HepG2 (cell line): ENCODE data around the gene S100A16. TPM values are rescaled to one million over a fixed set of nuclear protein-coding genes. Genes with fewer than 3 reads are reported as not detected.

Source experiments
- AFF4 ChIP-seq: sonication (generic); formaldehyde crosslinking; IDR thresholded peaks from 2 replicates; pipeline ENCODE4 v1.4.0; 2020; ENCODE audit warnings: missing genetic modification reagents
- DMAP1 ChIP-seq: IDR thresholded peaks from 2 replicates; pipeline ENCODE4 v1.6.1; 2016
- FOXP1 ChIP-seq, 2 experiments: fragments of 450-650 bp in 1 of 2; IDR thresholded peaks; 2 replicates each; pipeline ENCODE4 v1.6.1; 2017 to 2018; ENCODE audit warnings: antibody characterized with exemption in 1 of 2
- HOXA7 ChIP-seq: sonication (generic); formaldehyde crosslinking; IDR thresholded peaks from 2 replicates; pipeline ENCODE4 v1.8.1; 2022; ENCODE audit warnings: mild to moderate bottlenecking, missing genetic modification reagents, moderate library complexity
- KDM6A ChIP-seq: IDR thresholded peaks from 2 replicates; pipeline ENCODE4 v1.6.1; 2016; ENCODE audit warnings: low read depth
- NKX3-1 ChIP-seq: sonication (generic); formaldehyde crosslinking; IDR thresholded peaks from 2 replicates; pipeline ENCODE4 v1.5.0; 2020; ENCODE audit warnings: missing genetic modification reagents
- RBFOX2 ChIP-seq: fragments of 200-400 bp; formaldehyde crosslinking; IDR thresholded peaks from 2 replicates; pipeline ENCODE4 v1.6.1; 2017; ENCODE audit warnings: low read depth, mild to moderate bottlenecking, low read length
- REXO4 ChIP-seq: sonication (generic); formaldehyde crosslinking; IDR thresholded peaks from 2 replicates; pipeline ENCODE4 v1.8.0; 2022; ENCODE audit warnings: missing genetic modification reagents, mild to moderate bottlenecking, borderline replicate concordance
- RORA ChIP-seq: sonication (generic); formaldehyde crosslinking; IDR thresholded peaks from 2 replicates; pipeline ENCODE4 v1.5.0; 2020; ENCODE audit warnings: mild to moderate bottlenecking, missing genetic modification reagents, moderate library complexity
- SP2 ChIP-seq: sonication (generic); formaldehyde crosslinking; IDR thresholded peaks from 2 replicates; pipeline ENCODE4 v1.5.1; 2020; ENCODE audit warnings: mild to moderate bottlenecking, missing genetic modification reagents
- SRSF1 ChIP-seq: fragments of 200-400 bp; formaldehyde crosslinking; optimal IDR thresholded peaks from 2 replicates; pipeline ENCODE3; 2017; ENCODE audit warnings: mild to moderate bottlenecking, low read depth, low read length, moderate library complexity
- U2AF2 ChIP-seq: fragments of 200-400 bp; formaldehyde crosslinking; IDR thresholded peaks from 2 replicates; pipeline ENCODE4 v1.6.1; 2017; ENCODE audit warnings: low read depth, mild to moderate bottlenecking, low read length
- WIZ ChIP-seq: sonication (generic); formaldehyde crosslinking; IDR thresholded peaks from 2 replicates; pipeline ENCODE4 v1.5.1; 2020; ENCODE audit warnings: mild to moderate bottlenecking, missing genetic modification reagents
- ZBTB49 ChIP-seq: sonication (generic); formaldehyde crosslinking; IDR thresholded peaks from 2 replicates; pipeline ENCODE4 v1.4.0; 2020; ENCODE audit warnings: missing genetic modification reagents, borderline replicate concordance
- ZNF30 ChIP-seq: sonication (generic); formaldehyde crosslinking; IDR thresholded peaks from 2 replicates; pipeline ENCODE4 v1.5.0; 2020; ENCODE audit warnings: mild to moderate bottlenecking, missing genetic modification reagents
- ZNF331 ChIP-seq: sonication (generic); formaldehyde crosslinking; IDR thresholded peaks from 2 replicates; pipeline ENCODE4 v1.4.0; 2020; ENCODE audit warnings: missing genetic modification reagents
- ZNF549 ChIP-seq: sonication (generic); formaldehyde crosslinking; IDR thresholded peaks from 2 replicates; pipeline ENCODE4 v1.5.0; 2020; ENCODE audit warnings: missing genetic modification reagents
- ZNF772 ChIP-seq: sonication (generic); formaldehyde crosslinking; IDR thresholded peaks from 2 replicates; pipeline ENCODE4 v1.5.0; 2020; ENCODE audit warnings: mild to moderate bottlenecking, missing genetic modification reagents
- polyA plus RNA-seq, 8 experiments: library from polyadenylated mRNA; depleted of rRNA in 3 of 8; stranded (reverse) in 7 of 8; unstranded in 1 of 8; fragments of >200 nt; fragmentation: Illumina TruSeq in 4 of 8; extraction: Trizol in 4 of 8; gene quantifications; 2 replicates each; pipeline versions ENCODE4 v1.2.1 to v1.2.3, GENCODE V29; 2011 to 2016; ENCODE audit warnings: low read depth in 4 of 8, missing spikeins in 1 of 8, mixed read lengths in 1 of 8; ENCODE audit not compliant: insufficient read depth in 1 of 8
- total RNA-seq, 5 experiments: library from RNA; depleted of rRNA; stranded (reverse); fragments of >200 nt; fragmentation: Illumina TruSeq; extraction: Trizol; gene quantifications; 2 replicates each; pipeline ENCODE4 v1.2.3, GENCODE V29; 2016; ENCODE audit warnings: low read depth in 1 of 5
- TF ChIP-seq, protein P1 (sequence below): sonication (generic); formaldehyde crosslinking; conservative IDR thresholded peaks from 2 replicates; pipeline ENCODE4 v1.4.0; 2020; ENCODE audit warnings: missing genetic modification reagents
- TF ChIP-seq, protein P2 (sequence below): sonication (generic); formaldehyde crosslinking; IDR thresholded peaks from 2 replicates; pipeline ENCODE4 v1.4.0; 2020; ENCODE audit warnings: mild to moderate bottlenecking, missing genetic modification reagents

S100A16 gene
- total and polyA plus RNA-seq, 2 of the 13 experiments (the other 11 are each of a cell fraction or from before 2014, with no cell fraction given): 46.0 to 195 TPM

DNA sequence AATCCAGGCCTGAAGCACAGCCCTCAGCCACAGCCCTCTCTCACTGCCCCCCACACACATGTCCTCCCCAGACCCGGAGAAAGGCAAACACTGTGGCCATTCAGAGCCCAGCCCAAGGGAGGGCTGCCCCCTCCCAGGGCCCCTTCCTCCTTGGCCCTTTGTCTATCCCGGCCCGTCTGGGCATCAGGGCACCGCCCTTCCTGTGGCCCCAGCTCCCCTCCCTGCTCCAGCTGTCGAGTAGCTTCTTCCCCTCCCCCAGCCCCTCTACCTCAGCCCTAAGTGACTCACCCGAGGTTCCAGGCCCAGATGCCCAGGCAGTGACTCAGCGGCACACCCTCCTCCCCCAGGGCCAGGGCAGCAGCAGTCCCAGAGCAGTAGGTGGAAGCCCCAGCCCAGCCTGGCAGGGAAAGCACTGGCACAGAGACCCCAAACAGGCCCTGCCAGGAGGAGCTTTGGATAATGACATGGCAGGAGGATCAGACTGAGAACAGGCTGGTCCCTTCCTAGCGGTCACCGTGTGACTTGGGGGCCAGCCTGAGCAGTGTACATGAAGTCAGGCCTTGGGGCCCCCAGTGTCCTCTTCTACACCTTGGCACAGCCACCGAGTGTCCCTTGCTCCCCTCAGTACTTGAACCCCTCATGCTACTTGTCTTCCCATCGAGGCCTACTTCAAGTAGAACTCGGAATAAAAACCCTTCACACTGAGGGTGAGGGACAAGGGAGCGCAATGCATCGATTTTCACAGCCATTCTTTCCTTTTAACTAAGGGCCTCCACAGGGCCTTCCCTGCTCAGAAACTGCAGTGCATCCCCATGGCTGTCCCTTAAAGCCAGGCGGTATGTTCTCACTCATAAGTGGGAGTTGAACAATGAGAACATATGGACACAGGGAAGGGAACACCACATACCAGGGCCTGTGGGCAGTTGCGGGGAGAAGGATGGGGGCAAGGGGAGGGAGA, 46.2 kb downstream of the S100A16 start (continued):
- TF ChIP-seq AFF4 (CRISPR knock-in tag) (no peak), RBFOX2 (no peak), FOXP1 (IDR thresholded peaks at IDR 0.05) (no peak), FOXP1 (CRISPR knock-in tag; IDR thresholded peaks at IDR 0.05) (0 out of 2 replicates have a peak, but pooled peaks have one; percentile 27), U2AF2 (no peak), HOXA7 (CRISPR knock-in tag) (no peak), ZNF772 (no peak), ZNF331 (peak; percentile 52; the same call in 1 of the 2 replicates), NKX3-1 (CRISPR knock-in tag) (no peak), SP2 (CRISPR knock-in tag) (no peak), WIZ (no peak), ZBTB49 (CRISPR knock-in tag) (no peak), DMAP1 (CRISPR knock-in tag) (peak; percentile 50; the same call in 1 of the 2 replicates), KDM6A (peak; percentile 46; the same call in 1 of the 2 replicates), ZNF30 (no peak), REXO4 (CRISPR knock-in tag) (no peak), RORA (no peak), ZNF549 (no peak), SRSF1 (peak; percentile 43)
- TF ChIP-seq, protein P1, sequence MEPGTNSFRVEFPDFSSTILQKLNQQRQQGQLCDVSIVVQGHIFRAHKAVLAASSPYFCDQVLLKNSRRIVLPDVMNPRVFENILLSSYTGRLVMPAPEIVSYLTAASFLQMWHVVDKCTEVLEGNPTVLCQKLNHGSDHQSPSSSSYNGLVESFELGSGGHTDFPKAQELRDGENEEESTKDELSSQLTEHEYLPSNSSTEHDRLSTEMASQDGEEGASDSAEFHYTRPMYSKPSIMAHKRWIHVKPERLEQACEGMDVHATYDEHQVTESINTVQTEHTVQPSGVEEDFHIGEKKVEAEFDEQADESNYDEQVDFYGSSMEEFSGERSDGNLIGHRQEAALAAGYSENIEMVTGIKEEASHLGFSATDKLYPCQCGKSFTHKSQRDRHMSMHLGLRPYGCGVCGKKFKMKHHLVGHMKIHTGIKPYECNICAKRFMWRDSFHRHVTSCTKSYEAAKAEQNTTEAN (CRISPR knock-in tag): no peak
- TF ChIP-seq, protein P2, sequence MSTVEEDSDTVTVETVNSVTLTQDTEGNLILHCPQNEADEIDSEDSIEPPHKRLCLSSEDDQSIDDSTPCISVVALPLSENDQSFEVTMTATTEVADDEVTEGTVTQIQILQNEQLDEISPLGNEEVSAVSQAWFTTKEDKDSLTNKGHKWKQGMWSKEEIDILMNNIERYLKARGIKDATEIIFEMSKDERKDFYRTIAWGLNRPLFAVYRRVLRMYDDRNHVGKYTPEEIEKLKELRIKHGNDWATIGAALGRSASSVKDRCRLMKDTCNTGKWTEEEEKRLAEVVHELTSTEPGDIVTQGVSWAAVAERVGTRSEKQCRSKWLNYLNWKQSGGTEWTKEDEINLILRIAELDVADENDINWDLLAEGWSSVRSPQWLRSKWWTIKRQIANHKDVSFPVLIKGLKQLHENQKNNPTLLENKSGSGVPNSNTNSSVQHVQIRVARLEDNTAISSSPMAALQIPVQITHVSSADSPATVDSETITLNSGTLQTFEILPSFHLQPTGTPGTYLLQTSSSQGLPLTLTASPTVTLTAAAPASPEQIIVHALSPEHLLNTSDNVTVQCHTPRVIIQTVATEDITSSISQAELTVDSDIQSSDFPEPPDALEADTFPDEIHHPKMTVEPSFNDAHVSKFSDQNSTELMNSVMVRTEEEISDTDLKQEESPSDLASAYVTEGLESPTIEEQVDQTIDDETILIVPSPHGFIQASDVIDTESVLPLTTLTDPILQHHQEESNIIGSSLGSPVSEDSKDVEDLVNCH (CRISPR knock-in tag): no peak
